ENCODE data around the gene TLCD4.

TLCD4 gene

DNA sequence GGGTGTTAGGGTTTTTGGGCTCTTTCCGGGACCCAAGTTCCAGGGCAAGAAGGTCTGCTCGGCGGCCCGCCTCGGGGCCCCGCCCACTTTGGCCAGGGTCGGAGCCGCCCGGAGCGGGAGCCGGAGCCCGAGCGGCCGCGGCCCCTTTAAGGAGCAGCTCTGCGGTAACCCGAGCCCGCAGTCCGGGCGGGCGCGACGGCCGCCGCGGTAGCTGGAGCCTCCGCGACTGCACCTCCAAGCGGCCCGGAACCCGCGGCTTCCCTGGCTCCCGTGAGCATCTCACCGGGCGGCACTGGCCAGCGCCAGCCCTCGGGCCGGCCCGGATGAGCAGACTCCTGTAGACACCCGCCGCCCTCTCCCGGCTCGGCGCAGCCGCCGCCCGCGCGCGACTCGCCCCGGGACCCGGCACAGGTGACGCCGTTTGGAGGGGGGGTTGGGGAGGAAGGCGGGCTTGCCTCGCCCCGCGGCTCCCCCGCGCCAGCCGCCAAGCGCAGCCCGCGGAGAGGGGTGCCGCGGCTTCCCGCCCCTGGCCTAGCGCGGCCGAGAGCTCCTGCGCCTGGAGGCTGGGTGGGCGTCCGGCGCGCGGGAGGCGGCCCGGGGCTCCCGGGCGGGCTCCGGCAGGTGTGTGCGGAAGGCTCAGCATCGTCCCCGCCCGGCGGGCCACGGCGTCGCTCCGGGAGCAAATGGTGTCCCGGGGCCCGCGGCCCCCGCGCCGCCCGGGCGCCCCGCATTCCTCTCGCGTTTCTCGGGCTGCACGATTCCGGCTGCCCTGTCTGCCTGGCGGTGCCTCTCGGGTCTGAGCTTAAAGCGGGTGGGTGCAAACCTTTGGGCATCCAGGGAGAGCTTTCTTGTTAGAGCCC lies at the start of gene TLCD4:
TLCD4 (plus strand) TSS at position 149 of the 860 bp plus-strand sequence. CDS start 26,547 bp downstream, outside the sequence.
- H3K9me3 ChIP-seq (ENCODE audit: control insufficient read depth in 2 of 2, low read length in 2 of 2) = no peaks in the 10 kb centered on the region
- peaks cover 8% of the 10 kb centered on the region for H3K4me1 ChIP-seq (ENCODE audit: control insufficient read depth, insufficient read depth, low read length)
- H3K27ac ChIP-seq (ENCODE audit: low read length) = peak within 1 kb of the TSS; percentile 55
- peak within 1 kb of the TSS; percentile 72 to 73 for H3K9ac ChIP-seq (ENCODE audit: low read length in 2 of 2)
- no peaks in the 10 kb centered on the region for H3K27me3 ChIP-seq (ENCODE audit: control insufficient read depth in 1 of 2, insufficient read depth in 2 of 2, low read length in 2 of 2)
- peak within 1 kb of the TSS; percentile 87 for H3K4me3 ChIP-seq (ENCODE audit: low read length in 2 of 2)
- H3K36me3 ChIP-seq (ENCODE audit: control insufficient read depth in 2 of 2, insufficient read depth in 2 of 2, low read length in 2 of 2) = no peaks in the 10 kb centered on the region

DNA sequence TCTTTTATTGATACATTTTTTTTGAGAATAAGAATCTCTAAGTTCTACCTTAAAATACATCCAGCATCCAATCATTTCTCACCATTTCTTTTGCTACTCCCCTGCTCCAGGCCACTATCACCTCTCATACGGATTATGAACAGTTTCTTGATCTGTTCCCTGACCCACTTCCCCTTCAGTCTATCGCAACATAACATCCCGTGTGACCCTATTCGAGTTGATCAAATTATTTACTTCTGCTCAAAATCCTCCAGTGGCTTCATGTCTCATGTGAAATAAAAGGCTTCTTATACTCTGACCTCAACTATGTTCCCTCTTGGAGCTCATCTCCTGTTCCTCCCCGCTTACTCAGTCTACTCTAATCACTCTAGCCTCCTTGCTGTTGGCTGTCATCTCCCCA lies 49.6 kb upstream of the TLCD4 start:
- Histone ChIP-seq H3K27ac (ENCODE audit: low read length) (no peak overlapping the region), H3K4me3 (ENCODE audit: low read length in 2 of 2) (no peak overlapping the region), H3K4me1 (ENCODE audit: control insufficient read depth, insufficient read depth, low read length) (peaks cover 4% of the 10 kb centered on the region), H3K36me3 (ENCODE audit: control insufficient read depth in 2 of 2, insufficient read depth in 2 of 2, low read length in 2 of 2) (peaks cover 0 to 2% of the 10 kb centered on the region in 2 donors), H3K9ac (ENCODE audit: low read length in 2 of 2) (no peak overlapping the region), H3K9me3 (ENCODE audit: control insufficient read depth in 2 of 2, low read length in 2 of 2) (no peaks in the 10 kb centered on the region), H3K27me3 (ENCODE audit: control insufficient read depth in 1 of 2, insufficient read depth in 2 of 2, low read length in 2 of 2) (no peaks in the 10 kb centered on the region)

GRCh38 chr1:95068956-95069709 lies 48.0 kb upstream of the TLCD4 start:
- Histone ChIP-seq H3K4me3 (ENCODE audit: low read length in 2 of 2) (no peak overlapping the region), H3K27ac (ENCODE audit: low read length) (no peak overlapping the region), H3K27me3 (ENCODE audit: control insufficient read depth in 1 of 2, insufficient read depth in 2 of 2, low read length in 2 of 2) (no peaks in the 10 kb centered on the region), H3K36me3 (ENCODE audit: control insufficient read depth in 2 of 2, insufficient read depth in 2 of 2, low read length in 2 of 2) (peaks cover 0 to 2% of the 10 kb centered on the region in 2 donors), H3K9me3 (ENCODE audit: control insufficient read depth in 2 of 2, low read length in 2 of 2) (no peaks in the 10 kb centered on the region), H3K9ac (ENCODE audit: low read length in 2 of 2) (no peak overlapping the region), H3K4me1 (ENCODE audit: control insufficient read depth, insufficient read depth, low read length) (peaks cover 12% of the 10 kb centered on the region)

DNA sequence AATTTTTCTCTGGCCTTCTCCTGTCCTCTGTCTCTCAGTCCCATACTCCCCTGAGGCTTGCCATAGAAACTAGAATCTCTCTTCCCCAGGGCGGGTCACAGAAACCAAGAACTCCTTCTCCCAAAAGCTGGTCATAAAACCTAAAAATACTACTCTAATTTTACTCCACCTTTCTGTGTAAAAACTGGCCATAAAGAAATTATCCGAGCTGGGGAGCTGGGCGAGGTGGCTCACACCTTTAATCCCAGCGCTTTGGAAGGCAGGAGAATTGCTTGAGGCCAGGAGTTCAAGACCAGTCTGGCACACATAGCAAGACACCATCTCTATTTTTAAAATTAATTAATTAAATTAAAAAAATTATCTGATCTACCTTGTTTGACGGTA lies 47.5 kb upstream of the TLCD4 start:
- H3K27me3 ChIP-seq (ENCODE audit: control insufficient read depth in 1 of 2, insufficient read depth in 2 of 2, low read length in 2 of 2) = no peaks in the 10 kb centered on the region
- H3K9ac ChIP-seq (ENCODE audit: low read length in 2 of 2) = no peak overlapping the region
- H3K36me3 ChIP-seq (ENCODE audit: control insufficient read depth in 2 of 2, insufficient read depth in 2 of 2, low read length in 2 of 2) = peaks cover 0 to 2% of the 10 kb centered on the region in 2 donors
- no peak overlapping the region for H3K27ac ChIP-seq (ENCODE audit: low read length)
- no peaks in the 10 kb centered on the region for H3K9me3 ChIP-seq (ENCODE audit: control insufficient read depth in 2 of 2, low read length in 2 of 2)
- no peak overlapping the region for H3K4me3 ChIP-seq (ENCODE audit: low read length in 2 of 2)
- peaks cover 12% of the 10 kb centered on the region for H3K4me1 ChIP-seq (ENCODE audit: control insufficient read depth, insufficient read depth, low read length)

GRCh38 chr1:95071539-95071938 lies 45.6 kb upstream of the TLCD4 start:
- peaks cover 12% of the 10 kb centered on the region for H3K4me1 ChIP-seq (ENCODE audit: control insufficient read depth, insufficient read depth, low read length)
- peaks cover 0 to 2% of the 10 kb centered on the region in 2 donors for H3K36me3 ChIP-seq (ENCODE audit: control insufficient read depth in 2 of 2, insufficient read depth in 2 of 2, low read length in 2 of 2)
- peak overlapping the region; percentile 89 to 100 for H3K4me3 ChIP-seq (ENCODE audit: low read length in 2 of 2)
- no peak overlapping the region for H3K27ac ChIP-seq (ENCODE audit: low read length)
- peak overlapping the region; percentile 80 to 96 for H3K9ac ChIP-seq (ENCODE audit: low read length in 2 of 2)
- H3K9me3 ChIP-seq (ENCODE audit: control insufficient read depth in 2 of 2, low read length in 2 of 2) = no peaks in the 10 kb centered on the region
- no peaks in the 10 kb centered on the region for H3K27me3 ChIP-seq (ENCODE audit: control insufficient read depth in 1 of 2, insufficient read depth in 2 of 2, low read length in 2 of 2)

- Histone ChIP-seq H3K9ac (ENCODE audit: low read length in 2 of 2) (peak overlapping the region; percentile 80 to 96), H3K4me3 (ENCODE audit: low read length in 2 of 2) (peak overlapping the region; percentile 89 to 100), H3K27me3 (ENCODE audit: control insufficient read depth in 1 of 2, insufficient read depth in 2 of 2, low read length in 2 of 2) (no peaks in the 10 kb centered on the region), H3K36me3 (ENCODE audit: control insufficient read depth in 2 of 2, insufficient read depth in 2 of 2, low read length in 2 of 2) (peaks cover 0 to 2% of the 10 kb centered on the region in 2 donors), H3K4me1 (ENCODE audit: control insufficient read depth, insufficient read depth, low read length) (peaks cover 12% of the 10 kb centered on the region), H3K9me3 (ENCODE audit: control insufficient read depth in 2 of 2, low read length in 2 of 2) (no peaks in the 10 kb centered on the region), H3K27ac (ENCODE audit: low read length) (peak overlapping the region; percentile 87)
Observed at GRCh38 chr1:95072117-95072516, 45.0 kb upstream of the TLCD4 start.

GRCh38 chr1:95072532-95073419 lies 44.4 kb upstream of the TLCD4 start, which contains the start of gene ALG14:
ALG14 (minus strand) TSS chr1:95072951; CDS start chr1:95072898, 53 bp downstream.
- Histone ChIP-seq H3K4me1 (ENCODE audit: control insufficient read depth, insufficient read depth, low read length) (peaks cover 12% of the 10 kb centered on the region), H3K9me3 (ENCODE audit: control insufficient read depth in 2 of 2, low read length in 2 of 2) (no peaks in the 10 kb centered on the region), H3K4me3 (ENCODE audit: low read length in 2 of 2) (peak within 1 kb of the TSS; percentile 89 to 100), H3K27ac (ENCODE audit: low read length) (peak within 1 kb of the TSS; percentile 87), H3K9ac (ENCODE audit: low read length in 2 of 2) (peak within 1 kb of the TSS; percentile 80 to 96), H3K36me3 (ENCODE audit: control insufficient read depth in 2 of 2, insufficient read depth in 2 of 2, low read length in 2 of 2) (peaks cover 0 to 2% of the 10 kb centered on the region in 2 donors), H3K27me3 (ENCODE audit: control insufficient read depth in 1 of 2, insufficient read depth in 2 of 2, low read length in 2 of 2) (no peaks in the 10 kb centered on the region)

DNA sequence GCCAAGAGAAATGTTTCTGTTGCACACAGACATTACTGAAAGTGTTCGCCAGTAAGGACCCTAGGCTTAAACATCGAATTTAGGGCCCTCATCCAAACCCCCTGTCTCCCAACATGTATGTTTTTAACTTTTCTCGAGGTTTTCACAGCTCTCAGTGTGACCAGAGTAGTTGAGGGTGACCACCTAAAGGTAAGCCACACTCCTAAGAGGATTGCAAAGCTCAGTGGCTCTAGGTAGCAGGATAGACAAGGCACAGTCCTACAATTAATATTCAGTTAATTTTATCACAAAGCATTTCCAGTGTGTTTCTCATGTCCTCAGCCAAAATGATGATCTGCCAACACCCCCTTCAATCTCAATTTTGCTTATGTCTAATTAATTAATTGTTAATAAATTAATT lies 43.7 kb upstream of the TLCD4 start:
- H3K9ac ChIP-seq (ENCODE audit: low read length in 2 of 2) = peak overlapping the region; percentile 80 to 96

DNA sequence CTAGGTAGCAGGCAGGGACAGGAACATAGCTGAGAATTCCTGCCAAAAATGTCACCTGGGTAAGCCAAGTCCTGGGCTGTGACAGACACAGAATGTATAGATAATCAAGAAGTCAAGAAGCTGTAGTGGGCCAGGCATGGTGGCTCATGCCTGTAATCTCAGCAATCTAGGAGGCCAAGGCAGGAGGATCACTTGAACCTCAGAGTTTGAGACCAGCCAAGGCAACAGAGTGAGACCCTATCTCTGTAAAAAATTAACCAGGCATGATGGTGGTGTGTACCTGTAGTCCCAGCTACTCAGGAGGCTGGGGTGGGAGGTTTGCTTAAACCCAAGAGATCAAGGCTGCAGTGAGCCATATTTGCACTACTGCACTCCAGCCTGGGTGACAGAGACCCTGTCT lies 41.1 kb upstream of the TLCD4 start:
- Histone ChIP-seq H3K4me3 (ENCODE audit: low read length in 2 of 2) (no peak overlapping the region), H3K27ac (ENCODE audit: low read length) (no peak overlapping the region), H3K9ac (ENCODE audit: low read length in 2 of 2) (no peak overlapping the region), H3K27me3 (ENCODE audit: control insufficient read depth in 1 of 2, insufficient read depth in 2 of 2, low read length in 2 of 2) (no peaks in the 10 kb centered on the region), H3K4me1 (ENCODE audit: control insufficient read depth, insufficient read depth, low read length) (peaks cover 12% of the 10 kb centered on the region), H3K36me3 (ENCODE audit: control insufficient read depth in 2 of 2, insufficient read depth in 2 of 2, low read length in 2 of 2) (peaks cover 0 to under 1% of the 10 kb centered on the region in 2 donors), H3K9me3 (ENCODE audit: control insufficient read depth in 2 of 2, low read length in 2 of 2) (no peaks in the 10 kb centered on the region)

More for the DNA sequence above, 43.7 kb upstream of the TLCD4 start:
- Histone ChIP-seq H3K4me3 (ENCODE audit: low read length in 2 of 2) (peak overlapping the region; percentile 89 to 100), H3K36me3 (ENCODE audit: control insufficient read depth in 2 of 2, insufficient read depth in 2 of 2, low read length in 2 of 2) (peaks cover 0 to 2% of the 10 kb centered on the region in 2 donors), H3K27ac (ENCODE audit: low read length) (peak overlapping the region; percentile 87), H3K9me3 (ENCODE audit: control insufficient read depth in 2 of 2, low read length in 2 of 2) (no peaks in the 10 kb centered on the region), H3K27me3 (ENCODE audit: control insufficient read depth in 1 of 2, insufficient read depth in 2 of 2, low read length in 2 of 2) (no peaks in the 10 kb centered on the region), H3K4me1 (ENCODE audit: control insufficient read depth, insufficient read depth, low read length) (peaks cover 12% of the 10 kb centered on the region)

DNA sequence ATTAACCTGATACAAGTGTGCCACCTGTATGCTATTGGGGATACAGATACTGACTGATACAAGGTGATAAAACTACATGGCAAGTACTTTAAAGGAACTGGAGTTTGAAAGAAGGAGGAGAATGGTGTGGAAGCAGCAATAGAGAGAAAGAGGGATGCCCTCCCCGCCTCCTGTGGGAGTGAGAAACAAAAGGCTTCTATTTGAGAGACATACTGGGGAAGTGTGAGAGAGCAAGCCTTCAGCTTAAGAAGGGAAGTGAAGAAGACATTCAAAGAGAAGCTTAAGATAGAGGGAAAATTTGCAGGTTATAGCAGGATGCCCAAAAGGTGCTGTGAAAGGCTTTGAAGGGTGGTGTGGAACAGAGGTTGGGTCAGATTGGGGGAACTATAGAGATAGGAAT lies 36.7 kb upstream of the TLCD4 start:
- H3K4me1 ChIP-seq (ENCODE audit: control insufficient read depth, insufficient read depth, low read length) = no peaks in the 10 kb centered on the region
- H3K9me3 ChIP-seq (ENCODE audit: control insufficient read depth in 2 of 2, low read length in 2 of 2) = no peaks in the 10 kb centered on the region
- H3K4me3 ChIP-seq (ENCODE audit: low read length in 2 of 2) = no peak overlapping the region
- no peak overlapping the region for H3K27ac ChIP-seq (ENCODE audit: low read length)
- no peaks in the 10 kb centered on the region for H3K27me3 ChIP-seq (ENCODE audit: control insufficient read depth in 1 of 2, insufficient read depth in 2 of 2, low read length in 2 of 2)
- no peak overlapping the region for H3K9ac ChIP-seq (ENCODE audit: low read length in 2 of 2)
- no peaks in the 10 kb centered on the region for H3K36me3 ChIP-seq (ENCODE audit: control insufficient read depth in 2 of 2, insufficient read depth in 2 of 2, low read length in 2 of 2)
